ENCODE data around the gene CCDC92.
A peak's percentile ranks its signal among the peaks of the same experiment; 100 is the strongest.
"Not testable (repeated sequence)": the region's sequence is repeated elsewhere in the genome, so short reads cannot be mapped to it uniquely, and the experiment has no call there.

The CCDC92 gene

GRCh38 chr12:123949770-123950165 is 22.9 kb downstream of the CCDC92 start:
- DNase-seq (ENCODE audit: low read depth in 2 of 2): no peak

- no peak for DNase-seq (ENCODE audit: low read depth in 2 of 2)
These were observed 23.5 kb downstream of the CCDC92 start for GRCh38 chr12:123948796-123949769.

- DNase-seq (ENCODE audit: low read depth in 2 of 2): no peak
These were observed 24.2 kb downstream of the CCDC92 start for GRCh38 chr12:123948401-123948795.

DNA sequence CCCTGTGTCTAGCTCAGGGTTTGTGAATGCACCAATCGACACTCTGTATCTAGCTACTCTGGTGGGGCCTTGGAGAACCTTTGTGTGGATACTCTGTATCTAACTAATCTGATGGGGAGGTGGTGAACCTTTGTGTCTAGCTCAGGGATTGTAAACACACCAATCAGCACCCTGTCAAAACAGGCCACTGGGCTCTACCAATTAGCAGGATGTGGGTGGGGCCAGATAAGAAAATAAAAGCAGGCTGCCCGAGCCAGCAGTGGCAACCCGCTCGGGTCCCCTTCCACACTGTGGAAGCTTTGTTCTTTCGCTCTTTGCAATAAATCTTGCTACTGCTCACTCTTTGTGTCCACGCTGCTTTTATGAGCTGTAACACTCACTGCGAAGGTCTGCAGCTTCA is 25.1 kb downstream of the CCDC92 start:
- not testable (repeated sequence) for DNase-seq (ENCODE audit: low read depth in 2 of 2)

DNA sequence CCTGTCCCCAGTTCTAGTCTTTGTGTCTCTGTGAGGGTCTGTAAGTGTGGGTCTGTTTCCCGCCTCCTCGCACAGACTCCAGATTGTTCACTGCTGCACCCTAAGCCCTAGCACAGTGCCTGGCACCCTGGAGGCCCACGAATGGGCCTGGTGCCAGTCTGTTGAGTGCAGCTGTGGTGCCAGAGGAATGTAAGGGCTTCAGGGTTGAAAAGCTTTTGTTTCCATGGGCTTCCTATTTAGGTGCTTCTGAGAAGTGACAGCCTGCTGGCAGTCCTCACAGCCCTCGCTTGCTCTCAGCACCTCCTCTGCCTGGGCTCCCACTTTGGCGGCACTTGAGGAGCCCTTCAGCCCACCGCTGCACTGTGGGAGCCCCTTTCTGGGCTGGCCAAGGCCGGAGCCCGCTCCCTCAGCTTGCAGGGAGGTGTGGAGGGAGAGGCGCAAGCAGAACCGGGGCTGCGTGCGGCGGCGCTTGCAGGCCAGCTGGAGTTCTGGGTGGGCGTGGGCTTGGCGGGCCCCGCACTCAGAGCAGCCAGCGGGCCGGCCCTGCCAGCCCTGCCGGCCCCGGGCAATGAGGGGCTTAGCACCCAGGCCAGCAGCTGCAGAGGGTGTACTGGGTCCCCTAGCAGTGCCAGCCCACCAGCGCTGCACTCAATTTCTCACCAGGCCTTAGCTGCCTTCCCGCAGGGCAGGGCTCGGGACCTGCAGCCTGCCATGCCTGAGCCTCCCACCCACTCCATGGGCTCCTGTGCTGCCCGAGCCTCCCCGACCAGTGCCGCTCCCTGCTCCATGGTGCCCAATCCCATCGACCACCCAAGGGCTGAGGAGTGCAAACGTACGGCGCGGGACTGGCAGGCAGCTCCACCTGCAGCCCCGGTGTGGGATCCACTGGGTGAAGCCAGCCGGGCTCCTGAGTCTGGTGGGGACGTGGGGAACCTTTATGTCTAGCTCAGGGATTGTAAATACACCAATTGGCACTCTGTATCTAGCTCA is 25.8 kb downstream of the CCDC92 start:
- DNase-seq (ENCODE audit: low read depth in 2 of 2): not testable (repeated sequence)

- DNase-seq (ENCODE audit: low read depth in 2 of 2): no peak
These were observed 26.5 kb downstream of the CCDC92 start for GRCh38 chr12:123946152-123946515.

GRCh38 chr12:123945287-123946151 is 27.1 kb downstream of the CCDC92 start:
- no peak for DNase-seq (ENCODE audit: low read depth in 2 of 2)

DNA sequence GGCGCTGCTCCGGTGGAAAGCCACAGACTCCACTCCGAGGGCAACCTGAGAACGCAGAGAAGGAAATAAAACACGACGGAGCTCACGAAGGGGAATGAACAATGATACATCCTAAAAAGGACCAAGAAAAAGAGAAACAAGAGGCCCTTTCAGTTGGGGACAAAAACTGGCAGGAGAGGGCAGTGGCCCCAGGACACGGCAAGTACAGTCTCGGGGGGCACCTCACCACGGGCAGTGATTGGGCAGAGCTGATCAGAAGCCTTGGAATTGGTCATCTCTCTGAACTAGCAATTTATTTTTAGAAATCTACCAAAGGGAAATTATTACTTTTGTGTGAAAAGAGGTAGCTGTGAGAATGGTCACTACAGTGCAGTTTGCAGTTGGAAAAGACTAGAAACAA is 27.9 kb downstream of the CCDC92 start:
- no peak for DNase-seq (ENCODE audit: low read depth in 2 of 2)

GRCh38 chr12:123943816-123944215 is 28.8 kb downstream of the CCDC92 start:
- DNase-seq (ENCODE audit: low read depth in 2 of 2): no peak

GRCh38 chr12:123942911-123943648 is 29.6 kb downstream of the CCDC92 start:
- no peak for DNase-seq (ENCODE audit: low read depth in 2 of 2)

GRCh38 chr12:123942238-123942653 is 30.4 kb downstream of the CCDC92 start:
- DNase-seq (ENCODE audit: low read depth in 2 of 2): no peak

DNA sequence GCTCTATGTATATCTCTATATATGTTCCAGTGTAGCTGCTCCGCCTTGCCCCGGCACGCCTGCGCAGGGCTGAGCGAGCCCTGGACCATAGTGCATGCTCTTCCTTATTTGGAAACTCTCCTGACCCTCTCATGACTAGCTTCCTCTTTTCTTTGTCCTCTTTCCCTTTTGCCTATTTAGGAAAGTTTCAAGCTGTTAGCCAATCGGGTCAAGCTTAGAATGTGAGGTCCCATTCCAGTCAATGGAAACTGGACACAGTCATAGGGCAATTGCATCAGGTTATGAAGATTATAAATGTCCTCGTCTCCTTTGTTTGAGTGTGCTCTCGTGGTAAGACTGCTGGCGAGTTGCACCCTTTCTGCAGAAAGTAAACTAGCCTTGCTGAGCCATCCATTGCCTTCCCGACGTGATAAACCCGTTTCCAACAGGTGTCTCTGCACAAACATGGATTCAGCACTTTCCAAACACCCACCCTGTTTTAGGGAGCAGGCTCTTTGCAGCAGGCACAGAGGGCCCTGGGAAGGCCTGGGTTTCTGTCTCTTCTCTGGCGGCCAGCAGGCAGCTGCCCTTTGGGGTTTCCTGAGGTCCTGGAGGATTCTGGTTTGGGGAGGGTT is 30.9 kb downstream of the CCDC92 start:
- no peak for DNase-seq (ENCODE audit: low read depth in 2 of 2)

DNA sequence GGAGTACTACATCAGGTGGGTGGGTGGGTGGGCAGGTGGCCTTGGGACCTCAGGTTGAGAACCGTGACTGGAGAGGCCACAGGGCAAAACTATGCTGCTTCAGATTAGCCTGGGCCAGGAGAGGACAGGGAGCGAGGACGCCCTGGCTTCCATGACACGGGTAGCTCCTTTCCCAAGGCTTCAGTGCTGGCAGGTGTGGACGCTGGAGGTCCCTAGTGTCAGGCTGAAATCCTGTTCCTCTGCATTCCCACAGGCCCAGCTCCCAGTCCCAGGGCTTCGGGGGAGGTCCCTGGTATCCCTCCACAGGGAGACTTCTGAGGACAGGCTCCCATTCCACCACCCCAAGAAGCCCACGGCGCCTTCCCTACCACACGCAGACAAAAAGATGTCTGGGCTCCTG is 31.6 kb downstream of the CCDC92 start:
- no peak for DNase-seq (ENCODE audit: low read depth in 2 of 2)

- no peak for DNase-seq (ENCODE audit: low read depth in 2 of 2)
These were observed 32.0 kb downstream of the CCDC92 start for GRCh38 chr12:123940627-123940966.

DNA sequence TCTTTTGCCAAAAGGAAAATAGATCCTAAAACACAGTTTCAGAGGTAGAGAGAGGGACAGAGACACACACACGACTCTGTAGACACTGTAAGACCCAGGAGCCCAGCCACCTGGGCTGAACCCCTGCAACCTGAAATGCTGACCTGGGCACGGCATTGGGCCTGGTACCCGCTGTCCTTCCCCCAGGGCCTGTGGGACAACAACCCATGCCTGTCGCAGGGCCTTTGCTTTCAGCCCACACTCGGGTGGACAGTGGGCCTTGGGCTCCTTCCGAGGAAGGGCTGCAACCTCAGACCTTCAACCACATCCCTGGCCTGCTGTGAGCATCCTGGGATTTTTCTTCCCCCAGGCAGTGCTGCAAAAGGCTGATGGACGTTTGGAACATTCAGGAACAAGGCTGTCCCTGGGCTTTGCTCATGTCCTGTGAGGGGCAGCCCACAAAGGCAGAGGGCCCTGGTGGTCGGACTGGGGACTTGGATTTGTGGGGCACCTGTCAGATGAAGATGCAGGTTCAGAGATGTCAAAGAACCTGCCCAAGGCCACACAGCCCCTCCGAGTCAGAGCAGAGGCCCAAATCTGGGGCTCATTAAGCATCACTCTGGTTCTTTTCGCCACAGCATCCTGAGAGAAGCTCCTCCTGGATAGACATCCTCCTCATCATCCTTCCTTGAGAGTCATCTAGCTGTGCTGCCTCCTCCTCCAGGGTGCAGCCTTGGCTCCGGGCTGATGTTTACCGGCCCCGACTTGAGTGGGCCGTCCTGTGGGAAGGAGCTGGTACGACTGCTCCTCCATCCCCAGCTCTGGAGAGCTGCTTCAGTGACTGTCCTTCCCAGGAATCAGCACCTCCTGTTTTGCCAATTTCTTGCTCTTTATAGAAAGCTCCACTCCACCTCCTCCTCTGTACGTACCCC is 32.7 kb downstream of the CCDC92 start:
- no peak for DNase-seq (ENCODE audit: low read depth in 2 of 2)

DNA sequence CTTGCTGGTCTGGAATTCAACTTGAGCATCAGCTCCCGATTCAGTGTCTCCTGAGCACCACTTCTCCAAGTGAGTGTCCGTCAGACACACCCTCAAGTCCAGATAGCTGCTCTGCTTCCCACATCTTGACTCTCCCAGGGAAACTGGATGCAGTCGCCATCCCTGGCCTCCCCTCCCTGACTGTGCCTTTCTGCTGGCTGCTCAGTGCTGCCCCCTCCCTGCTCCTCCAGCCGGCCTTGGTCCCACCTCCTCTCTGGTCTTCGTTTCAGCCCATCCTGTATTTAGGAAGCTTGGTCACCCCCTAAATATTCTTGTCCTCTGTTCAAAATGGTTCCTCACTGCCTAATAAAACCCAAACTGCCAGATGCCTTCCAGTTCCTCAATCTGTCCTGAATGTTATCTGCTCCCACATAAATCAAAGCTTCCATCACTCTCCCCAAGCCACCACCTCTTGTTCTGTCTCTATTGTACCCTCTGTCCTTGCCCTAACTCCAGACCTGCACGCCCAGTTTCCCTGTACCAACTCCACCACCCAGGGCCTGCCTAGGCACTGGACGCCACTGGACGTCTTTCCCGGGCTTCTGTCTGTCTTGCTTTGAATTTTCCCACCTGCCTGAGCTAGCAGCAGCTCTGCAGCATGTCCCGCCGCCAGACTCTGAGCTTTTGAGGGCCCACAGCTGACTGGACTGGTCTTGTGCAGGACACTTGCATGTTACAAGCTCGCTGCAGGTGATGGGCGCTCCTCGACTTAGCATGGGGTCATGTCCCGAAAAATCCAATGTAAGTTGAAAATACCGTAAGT is 33.8 kb downstream of the CCDC92 start:
- no peak for DNase-seq (ENCODE audit: low read depth in 2 of 2)

DNA sequence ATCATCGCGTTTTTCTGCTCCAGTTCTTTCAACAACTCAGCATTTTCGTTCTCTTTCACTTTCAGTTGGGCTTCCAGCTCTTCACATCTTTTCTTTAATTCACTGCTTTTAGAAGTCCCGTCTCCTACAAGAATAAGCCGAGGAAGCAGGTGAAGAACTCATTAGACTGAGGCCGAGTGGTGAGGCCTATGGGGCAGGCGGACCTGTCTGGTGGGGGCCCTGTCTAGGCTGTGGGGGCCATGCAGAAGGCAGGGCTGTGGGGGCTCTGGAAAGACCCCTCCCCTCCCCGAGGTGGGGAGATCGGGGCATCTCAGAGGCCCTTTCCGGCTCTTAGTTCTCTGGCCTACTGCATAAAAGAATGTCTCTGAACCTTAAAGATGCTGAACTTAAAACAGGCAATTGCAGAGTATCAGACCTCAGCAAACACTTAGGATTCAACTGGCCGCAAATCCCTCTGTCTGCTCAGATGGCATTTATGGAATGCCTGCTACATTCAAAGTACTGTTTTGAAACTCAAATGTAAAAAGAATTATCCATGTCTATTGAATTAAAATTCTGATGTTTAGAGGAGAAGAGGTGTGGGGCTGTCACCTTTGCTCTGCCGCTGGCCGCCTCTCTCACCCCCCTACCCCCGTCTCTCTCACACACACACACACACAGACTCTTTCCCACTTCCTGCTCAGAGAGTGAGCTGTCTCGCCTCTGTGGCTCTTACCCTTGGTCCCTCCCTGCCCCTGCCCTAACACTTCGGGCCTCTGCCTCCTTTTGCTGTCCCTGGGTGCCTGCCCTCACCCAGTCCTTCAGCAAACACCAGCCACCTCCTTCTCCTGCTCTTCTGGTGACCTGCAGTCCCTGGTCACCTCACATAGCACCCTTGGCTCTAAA is 34.7 kb downstream of the CCDC92 start:
- DNase-seq (ENCODE audit: low read depth in 2 of 2): peak in 1 of 2 donors; percentile 14
